Measurements from ENCODE around the gene STPG3. TPM values are rescaled to one million over a fixed set of nuclear protein-coding genes. Genes with fewer than 3 reads are reported as not detected.
A peak's percentile ranks its signal among the peaks of the same experiment; 100 is the strongest.

The STPG3 gene
- total and polyA plus RNA-seq, 2 of the 13 experiments (the other 11 are each of a cell fraction or from before 2014, with no cell fraction given), result not detected

DNA sequence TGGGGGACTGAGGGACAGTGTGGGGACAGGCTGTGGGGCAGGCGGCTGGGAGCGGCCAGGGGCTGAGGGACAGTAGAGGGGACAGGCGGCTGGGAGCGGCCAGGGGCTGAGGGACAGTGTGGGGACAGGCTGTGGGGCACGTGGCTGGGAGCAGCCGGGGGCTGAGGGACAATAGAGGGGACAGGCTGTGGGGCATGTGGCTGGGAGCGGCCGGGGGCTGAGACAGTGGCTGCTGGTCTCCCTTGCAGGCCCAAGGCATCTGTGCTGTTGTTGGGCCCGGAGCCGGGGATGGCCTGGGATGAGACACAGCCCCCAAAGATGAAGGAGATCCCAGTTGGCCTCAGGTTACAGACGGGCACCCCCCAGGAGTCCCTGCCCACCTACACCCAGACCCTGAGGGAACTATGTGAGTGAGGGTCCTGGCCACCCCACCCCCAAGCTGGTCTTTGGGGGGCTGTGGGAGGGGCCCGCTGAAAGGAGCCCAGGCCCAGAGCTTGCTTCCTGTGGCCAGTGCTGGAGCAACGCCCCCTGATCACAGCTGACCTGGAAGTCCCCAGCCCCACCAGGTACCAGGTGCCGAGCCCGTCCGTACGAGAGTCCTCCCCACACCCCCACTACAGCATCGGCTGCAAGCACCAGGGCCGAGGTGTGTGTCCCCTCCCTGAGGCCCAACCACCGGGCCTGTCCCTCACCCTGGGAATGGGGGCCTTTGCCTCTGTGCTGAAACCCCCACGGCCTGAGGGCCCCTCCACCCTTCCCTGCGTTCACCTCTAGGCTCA lies 593 bp downstream of the STPG3 start (continued):
- TF ChIP-seq, protein P1, sequence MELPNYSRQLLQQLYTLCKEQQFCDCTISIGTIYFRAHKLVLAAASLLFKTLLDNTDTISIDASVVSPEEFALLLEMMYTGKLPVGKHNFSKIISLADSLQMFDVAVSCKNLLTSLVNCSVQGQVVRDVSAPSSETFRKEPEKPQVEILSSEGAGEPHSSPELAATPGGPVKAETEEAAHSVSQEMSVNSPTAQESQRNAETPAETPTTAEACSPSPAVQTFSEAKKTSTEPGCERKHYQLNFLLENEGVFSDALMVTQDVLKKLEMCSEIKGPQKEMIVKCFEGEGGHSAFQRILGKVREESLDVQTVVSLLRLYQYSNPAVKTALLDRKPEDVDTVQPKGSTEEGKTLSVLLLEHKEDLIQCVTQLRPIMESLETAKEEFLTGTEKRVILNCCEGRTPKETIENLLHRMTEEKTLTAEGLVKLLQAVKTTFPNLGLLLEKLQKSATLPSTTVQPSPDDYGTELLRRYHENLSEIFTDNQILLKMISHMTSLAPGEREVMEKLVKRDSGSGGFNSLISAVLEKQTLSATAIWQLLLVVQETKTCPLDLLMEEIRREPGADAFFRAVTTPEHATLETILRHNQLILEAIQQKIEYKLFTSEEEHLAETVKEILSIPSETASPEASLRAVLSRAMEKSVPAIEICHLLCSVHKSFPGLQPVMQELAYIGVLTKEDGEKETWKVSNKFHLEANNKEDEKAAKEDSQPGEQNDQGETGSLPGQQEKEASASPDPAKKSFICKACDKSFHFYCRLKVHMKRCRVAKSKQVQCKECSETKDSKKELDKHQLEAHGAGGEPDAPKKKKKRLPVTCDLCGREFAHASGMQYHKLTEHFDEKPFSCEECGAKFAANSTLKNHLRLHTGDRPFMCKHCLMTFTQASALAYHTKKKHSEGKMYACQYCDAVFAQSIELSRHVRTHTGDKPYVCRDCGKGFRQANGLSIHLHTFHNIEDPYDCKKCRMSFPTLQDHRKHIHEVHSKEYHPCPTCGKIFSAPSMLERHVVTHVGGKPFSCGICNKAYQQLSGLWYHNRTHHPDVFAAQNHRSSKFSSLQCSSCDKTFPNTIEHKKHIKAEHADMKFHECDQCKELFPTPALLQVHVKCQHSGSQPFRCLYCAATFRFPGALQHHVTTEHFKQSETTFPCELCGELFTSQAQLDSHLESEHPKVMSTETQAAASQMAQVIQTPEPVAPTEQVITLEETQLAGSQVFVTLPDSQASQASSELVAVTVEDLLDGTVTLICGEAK (IDR thresholded peaks at IDR 0.05), result no peak
- TF ChIP-seq, protein P1 (CRISPR knock-in tag; IDR thresholded peaks at IDR 0.05), result no peak
- TF ChIP-seq PATZ1 (CRISPR knock-in tag; IDR thresholded peaks at IDR 0.05) (0 out of 2 replicates have a peak, but pooled peaks have one; percentile 15), GABPB1 (CRISPR knock-in tag; IDR thresholded peaks at IDR 0.05) (peak; percentile 9; the same call in 1 of the 2 replicates), MED8 (CRISPR knock-in tag; IDR thresholded peaks at IDR 0.05; ENCODE audit: insufficient replicate concordance) (no peak), AGO2 (optimal IDR thresholded peaks at IDR 0.05; ENCODE audit: low read depth, low read length) (peak; percentile 68), SNAPC2 (CRISPR knock-in tag; IDR thresholded peaks at IDR 0.05) (no peak)
- TF ChIP-seq, protein P2, sequence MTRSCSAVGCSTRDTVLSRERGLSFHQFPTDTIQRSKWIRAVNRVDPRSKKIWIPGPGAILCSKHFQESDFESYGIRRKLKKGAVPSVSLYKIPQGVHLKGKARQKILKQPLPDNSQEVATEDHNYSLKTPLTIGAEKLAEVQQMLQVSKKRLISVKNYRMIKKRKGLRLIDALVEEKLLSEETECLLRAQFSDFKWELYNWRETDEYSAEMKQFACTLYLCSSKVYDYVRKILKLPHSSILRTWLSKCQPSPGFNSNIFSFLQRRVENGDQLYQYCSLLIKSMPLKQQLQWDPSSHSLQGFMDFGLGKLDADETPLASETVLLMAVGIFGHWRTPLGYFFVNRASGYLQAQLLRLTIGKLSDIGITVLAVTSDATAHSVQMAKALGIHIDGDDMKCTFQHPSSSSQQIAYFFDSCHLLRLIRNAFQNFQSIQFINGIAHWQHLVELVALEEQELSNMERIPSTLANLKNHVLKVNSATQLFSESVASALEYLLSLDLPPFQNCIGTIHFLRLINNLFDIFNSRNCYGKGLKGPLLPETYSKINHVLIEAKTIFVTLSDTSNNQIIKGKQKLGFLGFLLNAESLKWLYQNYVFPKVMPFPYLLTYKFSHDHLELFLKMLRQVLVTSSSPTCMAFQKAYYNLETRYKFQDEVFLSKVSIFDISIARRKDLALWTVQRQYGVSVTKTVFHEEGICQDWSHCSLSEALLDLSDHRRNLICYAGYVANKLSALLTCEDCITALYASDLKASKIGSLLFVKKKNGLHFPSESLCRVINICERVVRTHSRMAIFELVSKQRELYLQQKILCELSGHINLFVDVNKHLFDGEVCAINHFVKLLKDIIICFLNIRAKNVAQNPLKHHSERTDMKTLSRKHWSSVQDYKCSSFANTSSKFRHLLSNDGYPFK (CRISPR knock-in tag; IDR thresholded peaks at IDR 0.05; ENCODE audit: borderline replicate concordance), result no peak

All from HepG2 (cell line).